ENCODE measurements around the gene PHEX.

GRCh38 chrX:22184096-22184495, 152.0 kb downstream of the PHEX start:
- TF ChIP-seq PPARA (CRISPR knock-in tag; IDR thresholded peaks at IDR 0.05; ENCODE audit: borderline replicate concordance) (no peak), ZFP30 (CRISPR knock-in tag; IDR thresholded peaks at IDR 0.05) (no peak), ESRRG (CRISPR knock-in tag; IDR thresholded peaks at IDR 0.05) (no peak), ISL1 (CRISPR knock-in tag; IDR thresholded peaks at IDR 0.05) (no peak), PATZ1 (CRISPR knock-in tag; IDR thresholded peaks at IDR 0.05; ENCODE audit: borderline replicate concordance) (no peak), SNAI2 (CRISPR knock-in tag; IDR thresholded peaks at IDR 0.05) (no peak), RARB (CRISPR knock-in tag; IDR thresholded peaks at IDR 0.05) (no peak), ZNF565 (CRISPR knock-in tag; conservative IDR thresholded peaks at IDR 0.05; ENCODE audit: low read depth) (no peak), ZNF8 (CRISPR knock-in tag; IDR thresholded peaks at IDR 0.05) (no peak)
